MCF 10A (cell line): ENCODE measurements around the gene PLCB1. TPM values are rescaled to one million over a fixed set of nuclear protein-coding genes. Genes with fewer than 3 reads are reported as not detected.

Source experiments
- BruUV-seq: library from RNA; stranded (reverse); fragments of 400-500 nt; replicated peaks from 2 replicates; lab custom pipeline; 2021; lab: Mats Ljungman, UMichigan
- CTCF ChIA-PET: fragments of 300-600 bp; sonication (Branson Sonifier 250); formaldehyde crosslinking; extraction: SDS; loops from one replicate; lab custom pipeline; 2021; ENCODE audit warnings: antibody characterized with exemption, inconsistent platforms; lab: Yijun Ruan, JAX
- POLR2A ChIA-PET: fragments of 300-600, 350-650 bp; sonication (Branson Sonifier 250); formaldehyde crosslinking; extraction: SDS; loops from one replicate; lab custom pipeline; 2020; ENCODE audit warnings: antibody characterized with exemption, inconsistent platforms; lab: Yijun Ruan, JAX
- DNase-seq: peaks from one replicate; pipeline ENCODE4 v3.0.0-alpha.2; 2018; ENCODE audit not compliant: unreplicated experiment
- H3K27ac Mint-ChIP-seq: one replicate; pipeline ENCODE4 v1.8.0; 2022; ENCODE audit warnings: mild to moderate bottlenecking, low read depth, mixed read lengths; ENCODE audit not compliant: unreplicated experiment
- H3K27me3 Mint-ChIP-seq: one replicate; pipeline ENCODE4 v1.8.0; 2022; ENCODE audit warnings: mixed read lengths; ENCODE audit not compliant: insufficient read depth, unreplicated experiment
- H3K36me3 Mint-ChIP-seq: one replicate; pipeline ENCODE4 v1.8.0; 2022; ENCODE audit warnings: mild to moderate bottlenecking, moderate library complexity, mixed read lengths; ENCODE audit not compliant: insufficient read depth, unreplicated experiment
- H3K4me1 Mint-ChIP-seq: one replicate; pipeline ENCODE4 v1.8.0; 2022; ENCODE audit warnings: mixed read lengths; ENCODE audit not compliant: insufficient read depth, unreplicated experiment
- H3K4me3 Mint-ChIP-seq: one replicate; pipeline ENCODE4 v1.8.0; 2022; ENCODE audit warnings: mild to moderate bottlenecking, moderate library complexity, mixed read lengths; ENCODE audit not compliant: unreplicated experiment
- H3K9me3 Mint-ChIP-seq: one replicate; pipeline ENCODE4 v1.8.0; 2022; ENCODE audit warnings: mixed read lengths; ENCODE audit not compliant: unreplicated experiment
- intact Hi-C: fragments of 100-400 bp; cut with micrococcal nuclease; formaldehyde crosslinking; loops from 2 replicates; pipeline ENCODE4 v1.14.1; 2022
- total RNA-seq: library from RNA; stranded (reverse); gene quantifications from 2 replicates; pipeline ENCODE4 v1.2.3, GENCODE V29; 2022
- TF ChIP-seq, protein P1 (sequence below): fragments of 200-600 bp; IDR thresholded peaks from one replicate; pipeline ENCODE4 v1.8.0; 2022; ENCODE audit warnings: antibody characterized with exemption, mild to moderate bottlenecking; ENCODE audit not compliant: unreplicated experiment

PLCB1 gene
- total RNA-seq, 1 experiment from 2014 or later: 5.9 TPM

DNA sequence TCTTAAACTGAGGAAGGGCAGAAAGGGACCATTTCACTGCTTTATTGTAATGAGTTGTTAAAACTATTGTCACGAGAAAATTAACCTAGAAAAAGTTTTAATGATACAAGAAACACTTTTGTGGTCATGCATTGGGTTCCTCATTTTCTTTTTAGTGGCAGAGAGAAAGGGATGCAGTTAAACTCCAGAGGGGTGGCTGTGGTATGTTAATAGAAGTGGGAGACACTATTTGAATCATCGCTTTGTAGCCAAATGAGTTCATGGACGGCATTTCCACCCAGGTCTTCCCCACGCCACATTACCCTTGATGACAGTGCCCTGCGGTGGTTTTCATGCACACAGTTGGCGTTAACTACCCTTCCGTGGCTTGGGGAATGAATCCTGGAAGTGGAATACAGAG is 235.6 kb downstream of the PLCB1 start:
- no TSS peak for BruUV-seq
- TF ChIP-seq, protein P1, sequence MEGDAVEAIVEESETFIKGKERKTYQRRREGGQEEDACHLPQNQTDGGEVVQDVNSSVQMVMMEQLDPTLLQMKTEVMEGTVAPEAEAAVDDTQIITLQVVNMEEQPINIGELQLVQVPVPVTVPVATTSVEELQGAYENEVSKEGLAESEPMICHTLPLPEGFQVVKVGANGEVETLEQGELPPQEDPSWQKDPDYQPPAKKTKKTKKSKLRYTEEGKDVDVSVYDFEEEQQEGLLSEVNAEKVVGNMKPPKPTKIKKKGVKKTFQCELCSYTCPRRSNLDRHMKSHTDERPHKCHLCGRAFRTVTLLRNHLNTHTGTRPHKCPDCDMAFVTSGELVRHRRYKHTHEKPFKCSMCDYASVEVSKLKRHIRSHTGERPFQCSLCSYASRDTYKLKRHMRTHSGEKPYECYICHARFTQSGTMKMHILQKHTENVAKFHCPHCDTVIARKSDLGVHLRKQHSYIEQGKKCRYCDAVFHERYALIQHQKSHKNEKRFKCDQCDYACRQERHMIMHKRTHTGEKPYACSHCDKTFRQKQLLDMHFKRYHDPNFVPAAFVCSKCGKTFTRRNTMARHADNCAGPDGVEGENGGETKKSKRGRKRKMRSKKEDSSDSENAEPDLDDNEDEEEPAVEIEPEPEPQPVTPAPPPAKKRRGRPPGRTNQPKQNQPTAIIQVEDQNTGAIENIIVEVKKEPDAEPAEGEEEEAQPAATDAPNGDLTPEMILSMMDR: no peak
- intact Hi-C loops: no loop called here
- Mint-ChIP-seq H3K9me3 (peaks cover 7% of the 10 kb centered on the region), H3K27ac (no peak overlapping the region), H3K4me3 (no peak overlapping the region), H3K36me3 (no peaks in the 10 kb centered on the region), H3K4me1 (no peaks in the 10 kb centered on the region), H3K27me3 (no peaks in the 10 kb centered on the region)
- ChIA-PET POLR2A (no interaction called here), CTCF (interaction anchor here (0.7 kb wide), 1 partner anchor 739 kb away, joined by 3 read pairs; no protein-coding TSS in a partner anchor)
- DNase-seq: no peak

- H3K27me3 Mint-ChIP-seq: no peaks in the 10 kb centered on the region
- ChIA-PET CTCF (interaction anchor here (0.5 to 1.9 kb wide), 2 partner anchors 20 to 226 kb away, joined by 3 to 4 read pairs; no protein-coding TSS in a partner anchor), POLR2A (no interaction called here)
- no peak overlapping the region for H3K4me3 Mint-ChIP-seq
- no peak overlapping the region for H3K27ac Mint-ChIP-seq
- BruUV-seq: no TSS peak
- H3K4me1 Mint-ChIP-seq: no peaks in the 10 kb centered on the region
- DNase-seq: no peak
- TF ChIP-seq, protein P1: no peak
- intact Hi-C loops: no loop called here
- peaks cover 7% of the 10 kb centered on the region for H3K9me3 Mint-ChIP-seq
- H3K36me3 Mint-ChIP-seq: no peaks in the 10 kb centered on the region
Measured at GRCh38 chr20:8368670-8369069, 236.6 kb downstream of the PLCB1 start.

GRCh38 chr20:8369311-8369710 is 237.2 kb downstream of the PLCB1 start:
- Mint-ChIP-seq H3K27me3 (no peaks in the 10 kb centered on the region), H3K9me3 (peaks cover 7% of the 10 kb centered on the region), H3K4me3 (no peak overlapping the region), H3K36me3 (no peaks in the 10 kb centered on the region), H3K27ac (no peak overlapping the region), H3K4me1 (no peaks in the 10 kb centered on the region)
- intact Hi-C loops: no loop called here
- ChIA-PET POLR2A (no interaction called here), CTCF (interaction anchor here (0.5 to 1.9 kb wide), 2 partner anchors 19 to 227 kb away, joined by 3 to 4 read pairs; no protein-coding TSS in a partner anchor)
- no TSS peak for BruUV-seq
- TF ChIP-seq, protein P1: no peak
- DNase-seq: no peak

DNA sequence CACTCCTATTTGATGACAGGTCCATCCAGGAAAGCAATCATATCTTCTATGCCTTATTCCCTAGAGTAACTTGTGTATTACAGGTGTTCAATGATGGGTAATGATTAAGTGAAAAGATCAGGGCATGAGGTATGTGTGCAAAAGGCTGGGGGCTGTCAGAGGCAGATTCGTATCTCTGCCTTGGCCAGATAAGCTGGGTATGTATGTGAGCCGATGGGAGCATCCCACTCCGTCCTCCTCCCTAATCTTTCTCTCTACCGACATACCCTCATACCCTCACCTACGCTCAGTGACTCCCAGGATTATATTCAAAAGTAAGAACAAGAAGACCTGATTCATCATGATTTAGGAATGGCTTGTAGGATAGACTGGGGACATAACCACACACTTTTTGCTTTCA is 238.7 kb downstream of the PLCB1 start:
- Mint-ChIP-seq H3K36me3 (no peaks in the 10 kb centered on the region), H3K27ac (no peak overlapping the region), H3K9me3 (peaks cover 7% of the 10 kb centered on the region), H3K4me1 (no peaks in the 10 kb centered on the region), H3K4me3 (no peak overlapping the region), H3K27me3 (no peaks in the 10 kb centered on the region)
- no peak for DNase-seq
- CTCF ChIA-PET: interaction anchor here (0.6 to 2.6 kb wide), 4 partner anchors 9 to 358 kb away, joined by 3 to 18 read pairs (median 3); no protein-coding TSS in a partner anchor
- POLR2A ChIA-PET: no interaction called here
- intact Hi-C loops: no loop called here
- TF ChIP-seq, protein P1: no peak
- BruUV-seq: no TSS peak
